Neural crest cell (in vitro differentiated cells): ENCODE measurements around the gene UFSP2. TPM values are rescaled to one million over a fixed set of nuclear protein-coding genes. Genes with fewer than 3 reads are reported as not detected.

Experiments used
- DNase-seq: peaks from one replicate; pipeline ENCODE4 v3.0.0; 2021; ENCODE audit warnings: low read depth, mixed read lengths, low spot score
- H3K27ac Mint-ChIP-seq: one replicate; pipeline ENCODE4 v1.8.0; 2021; ENCODE audit warnings: mild to moderate bottlenecking, mixed read lengths; ENCODE audit not compliant: unreplicated experiment
- H3K27me3 Mint-ChIP-seq: 2 replicates; pipeline ENCODE4 v1.8.0; 2021; ENCODE audit warnings: low read depth, mild to moderate bottlenecking, mixed read lengths
- H3K36me3 Mint-ChIP-seq: 2 replicates; pipeline ENCODE4 v1.8.0; 2021; ENCODE audit warnings: low read depth, mild to moderate bottlenecking, mixed read lengths
- H3K4me1 Mint-ChIP-seq: 2 replicates; pipeline ENCODE4 v1.8.0; 2021; ENCODE audit warnings: mixed read lengths
- H3K4me3 Mint-ChIP-seq: one replicate; pipeline ENCODE4 v1.8.0; 2021; ENCODE audit warnings: mild to moderate bottlenecking, mixed read lengths
- H3K9me3 Mint-ChIP-seq: 2 replicates; pipeline ENCODE4 v1.8.0; 2021; ENCODE audit warnings: mixed read lengths
- total RNA-seq: library from RNA; stranded (reverse); gene quantifications from 2 replicates; pipeline ENCODE4 v1.2.1, GENCODE V29; 2021
- TF ChIP-seq, protein P1 (sequence below): fragments of 200-600 bp; sonication (generic); conservative IDR thresholded peaks from 2 replicates; pipeline ENCODE4 v1.5.0; 2021; ENCODE audit warnings: antibody characterized with exemption, mild to moderate bottlenecking

Gene UFSP2
- total RNA-seq, 1 donor from 2014 or later, result 28.6 TPM

- peaks cover 7% of the 10 kb centered on the region for H3K9me3 Mint-ChIP-seq
- no peak overlapping the region for H3K27ac Mint-ChIP-seq
- no peaks in the 10 kb centered on the region for H3K27me3 Mint-ChIP-seq
- no peak overlapping the region for H3K4me3 Mint-ChIP-seq
- TF ChIP-seq, protein P1, sequence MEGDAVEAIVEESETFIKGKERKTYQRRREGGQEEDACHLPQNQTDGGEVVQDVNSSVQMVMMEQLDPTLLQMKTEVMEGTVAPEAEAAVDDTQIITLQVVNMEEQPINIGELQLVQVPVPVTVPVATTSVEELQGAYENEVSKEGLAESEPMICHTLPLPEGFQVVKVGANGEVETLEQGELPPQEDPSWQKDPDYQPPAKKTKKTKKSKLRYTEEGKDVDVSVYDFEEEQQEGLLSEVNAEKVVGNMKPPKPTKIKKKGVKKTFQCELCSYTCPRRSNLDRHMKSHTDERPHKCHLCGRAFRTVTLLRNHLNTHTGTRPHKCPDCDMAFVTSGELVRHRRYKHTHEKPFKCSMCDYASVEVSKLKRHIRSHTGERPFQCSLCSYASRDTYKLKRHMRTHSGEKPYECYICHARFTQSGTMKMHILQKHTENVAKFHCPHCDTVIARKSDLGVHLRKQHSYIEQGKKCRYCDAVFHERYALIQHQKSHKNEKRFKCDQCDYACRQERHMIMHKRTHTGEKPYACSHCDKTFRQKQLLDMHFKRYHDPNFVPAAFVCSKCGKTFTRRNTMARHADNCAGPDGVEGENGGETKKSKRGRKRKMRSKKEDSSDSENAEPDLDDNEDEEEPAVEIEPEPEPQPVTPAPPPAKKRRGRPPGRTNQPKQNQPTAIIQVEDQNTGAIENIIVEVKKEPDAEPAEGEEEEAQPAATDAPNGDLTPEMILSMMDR, result no peak
- peaks cover 26% of the 10 kb centered on the region for H3K36me3 Mint-ChIP-seq
- peaks cover 14% of the 10 kb centered on the region for H3K4me1 Mint-ChIP-seq
- no peak for DNase-seq
Measured at GRCh38 chr4:185382754-185383153, 43.0 kb downstream of the UFSP2 start.

- Mint-ChIP-seq H3K27me3 (no peaks in the 10 kb centered on the region), H3K27ac (no peak overlapping the region), H3K9me3 (peaks cover 7% of the 10 kb centered on the region), H3K4me3 (no peak overlapping the region), H3K36me3 (peaks cover 26% of the 10 kb centered on the region), H3K4me1 (peaks cover 14% of the 10 kb centered on the region)
- DNase-seq, result no peak
- TF ChIP-seq, protein P1, result no peak
Measured at GRCh38 chr4:185381288-185382196, 44.2 kb downstream of the UFSP2 start.

DNA sequence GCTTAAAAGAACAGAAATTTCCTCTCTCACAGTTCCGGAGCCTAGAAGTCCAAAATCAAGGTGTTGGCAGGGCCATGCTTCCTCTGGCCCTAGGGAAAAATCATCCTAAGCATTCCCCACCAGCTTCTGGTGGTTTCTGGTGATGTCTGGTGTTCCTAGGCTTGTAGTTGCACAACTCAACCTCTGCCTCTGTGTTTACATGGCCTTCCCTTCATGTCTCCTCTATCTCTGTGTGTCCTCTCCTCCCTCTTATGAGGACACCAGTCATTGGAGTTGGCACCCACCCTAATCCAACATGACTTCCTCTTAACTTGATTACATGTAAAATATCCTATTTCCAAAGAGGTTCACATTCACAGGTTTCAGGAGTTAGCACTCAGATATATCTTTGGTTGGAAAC, 45.4 kb downstream of the UFSP2 start:
- no peak overlapping the region for H3K27ac Mint-ChIP-seq

DNA sequence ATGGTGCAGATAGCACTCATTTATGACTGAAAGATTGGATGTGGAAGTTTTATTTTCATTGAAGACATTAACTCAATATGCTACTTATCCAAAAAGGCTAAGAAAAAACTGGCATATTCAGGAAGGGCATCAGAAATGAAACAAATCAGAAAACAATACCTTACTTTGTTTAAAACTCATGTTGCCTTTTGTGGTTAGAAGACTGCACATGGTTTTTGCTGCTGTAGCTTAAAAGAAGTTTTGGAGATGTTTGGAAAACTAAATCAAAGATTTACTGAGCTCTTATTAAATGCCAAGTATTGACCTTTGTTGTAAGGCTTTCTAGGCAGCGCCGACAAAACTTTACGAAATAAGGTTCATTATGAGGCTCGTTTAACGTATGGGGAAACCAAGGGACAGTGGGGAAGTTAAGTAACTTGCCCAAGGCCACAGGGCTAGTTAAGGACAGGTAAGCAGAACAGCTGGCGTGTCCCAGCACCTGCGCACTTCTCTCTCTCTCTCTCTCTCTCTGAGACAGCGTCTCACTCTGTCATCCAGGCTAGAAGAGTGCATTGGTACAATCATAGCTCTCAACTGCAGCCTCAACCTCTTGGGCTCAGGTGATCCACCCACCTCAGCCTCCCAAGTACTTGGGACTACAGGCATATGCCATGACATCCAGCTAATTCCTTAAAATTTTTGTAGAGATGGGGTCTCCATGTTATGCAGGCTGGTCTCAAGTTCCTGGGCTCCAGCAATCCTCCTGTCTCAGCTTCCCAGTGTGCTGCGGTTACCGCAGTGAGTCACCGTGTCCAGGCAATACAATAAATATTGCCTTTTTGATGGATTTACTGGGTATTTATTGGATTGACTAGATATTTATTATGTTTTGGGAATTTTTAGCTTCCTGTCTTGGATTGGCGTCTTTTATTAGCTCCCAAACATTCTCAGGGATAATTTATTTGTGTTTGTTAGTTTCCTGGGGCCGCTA, 46.2 kb downstream of the UFSP2 start:
- no peaks in the 10 kb centered on the region for H3K27me3 Mint-ChIP-seq
- DNase-seq, result no peak
- H3K9me3 Mint-ChIP-seq, result peaks cover 7% of the 10 kb centered on the region
- TF ChIP-seq, protein P1, result no peak
- H3K36me3 Mint-ChIP-seq, result peaks cover 32% of the 10 kb centered on the region
- peaks cover 7% of the 10 kb centered on the region for H3K4me1 Mint-ChIP-seq
- H3K27ac Mint-ChIP-seq, result no peak overlapping the region
- H3K4me3 Mint-ChIP-seq, result no peak overlapping the region

More for the DNA sequence above, 45.4 kb downstream of the UFSP2 start:
- Mint-ChIP-seq H3K4me3 (no peak overlapping the region), H3K27me3 (no peaks in the 10 kb centered on the region), H3K36me3 (peaks cover 30% of the 10 kb centered on the region), H3K4me1 (peaks cover 14% of the 10 kb centered on the region), H3K9me3 (peaks cover 7% of the 10 kb centered on the region)
- DNase-seq, result no peak
- TF ChIP-seq, protein P1, result no peak

- H3K27ac Mint-ChIP-seq, result no peak overlapping the region
- TF ChIP-seq, protein P1, result no peak
- H3K4me3 Mint-ChIP-seq, result no peak overlapping the region
- H3K9me3 Mint-ChIP-seq, result peaks cover 7% of the 10 kb centered on the region
- H3K4me1 Mint-ChIP-seq, result no peaks in the 10 kb centered on the region
- no peak for DNase-seq
- peaks cover 32% of the 10 kb centered on the region for H3K36me3 Mint-ChIP-seq
- H3K27me3 Mint-ChIP-seq, result no peaks in the 10 kb centered on the region
Measured at GRCh38 chr4:185378264-185378663, 47.5 kb downstream of the UFSP2 start.
